GM20000 (cell line): Measurements from ENCODE around the gene ARHGAP30.

Experiments
- DNase-seq: peaks from one replicate; pipeline ENCODE4 v3.0.0; 2012; ENCODE audit warnings: low spot score
- CTCF ChIP-seq: IDR thresholded peaks from 2 replicates; pipeline ENCODE4 v1.5.1; 2012; ENCODE audit warnings: mild to moderate bottlenecking, control low read depth; ENCODE audit errors: extremely low read depth, missing control alignments

The ARHGAP30 gene

GRCh38 chr1:161089938-161090337, 20.2 kb upstream of the ARHGAP30 start:
- TF ChIP-seq CTCF, result no peak
- DNase-seq, result no peak

GRCh38 chr1:161089251-161089924, 19.7 kb upstream of the ARHGAP30 start, which contains the start of gene NECTIN4:
TSS of gene NECTIN4 (minus strand) at chr1:161089558. CDS start at chr1:161089296, 262 bp downstream.
- no peak for TF ChIP-seq CTCF
- DNase-seq, result no peak

- no peak for DNase-seq
- no peak for TF ChIP-seq CTCF
Measured at GRCh38 chr1:161088587-161089110, 19.0 kb upstream of the ARHGAP30 start.

- no peak for DNase-seq
- TF ChIP-seq CTCF, result no peak
Measured at GRCh38 chr1:161086457-161086856, 16.8 kb upstream of the ARHGAP30 start.

- DNase-seq, result no peak
- no peak for TF ChIP-seq CTCF
Measured at GRCh38 chr1:161085165-161085564, 15.5 kb upstream of the ARHGAP30 start.

- TF ChIP-seq CTCF, result no peak
- DNase-seq, result no peak
Measured at GRCh38 chr1:161084597-161084988, 14.9 kb upstream of the ARHGAP30 start.

GRCh38 chr1:161083748-161084596, 14.3 kb upstream of the ARHGAP30 start:
- no peak for TF ChIP-seq CTCF
- DNase-seq, result no peak
